HG02588 (cell line): Measurements from ENCODE around the gene GSTA1.
"Not testable (repeated sequence)": the region's sequence is repeated elsewhere in the genome, so short reads cannot be mapped to it uniquely, and the experiment has no call there.

Source experiments
- ATAC-seq: cut with Tn5 transposase; IDR thresholded peaks from one replicate; pipeline ENCODE4 v1.9.1; 2021; ENCODE audit warnings: mild to moderate bottlenecking, moderate library complexity; ENCODE audit not compliant: unreplicated experiment

The GSTA1 gene

DNA sequence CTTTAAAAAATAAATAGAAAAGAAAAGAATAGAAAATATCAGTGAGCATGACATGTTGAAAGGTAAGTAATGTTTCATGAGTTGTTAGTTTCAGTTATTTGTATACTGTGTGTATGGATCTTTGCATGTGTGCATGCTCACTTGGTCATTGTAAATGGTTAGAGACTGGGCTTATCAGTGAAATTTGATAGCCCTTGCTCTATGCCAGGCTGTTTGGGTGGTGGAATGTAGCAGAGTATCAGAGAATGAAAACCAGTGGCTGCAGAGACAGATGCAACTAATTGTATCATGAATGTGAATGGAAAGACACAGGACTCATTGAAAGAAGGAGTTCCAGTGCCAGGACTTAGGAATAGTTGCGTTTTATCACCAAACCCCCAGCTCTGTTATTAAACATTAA, 44.5 kb downstream of the GSTA1 start:
- no peak for ATAC-seq

DNA sequence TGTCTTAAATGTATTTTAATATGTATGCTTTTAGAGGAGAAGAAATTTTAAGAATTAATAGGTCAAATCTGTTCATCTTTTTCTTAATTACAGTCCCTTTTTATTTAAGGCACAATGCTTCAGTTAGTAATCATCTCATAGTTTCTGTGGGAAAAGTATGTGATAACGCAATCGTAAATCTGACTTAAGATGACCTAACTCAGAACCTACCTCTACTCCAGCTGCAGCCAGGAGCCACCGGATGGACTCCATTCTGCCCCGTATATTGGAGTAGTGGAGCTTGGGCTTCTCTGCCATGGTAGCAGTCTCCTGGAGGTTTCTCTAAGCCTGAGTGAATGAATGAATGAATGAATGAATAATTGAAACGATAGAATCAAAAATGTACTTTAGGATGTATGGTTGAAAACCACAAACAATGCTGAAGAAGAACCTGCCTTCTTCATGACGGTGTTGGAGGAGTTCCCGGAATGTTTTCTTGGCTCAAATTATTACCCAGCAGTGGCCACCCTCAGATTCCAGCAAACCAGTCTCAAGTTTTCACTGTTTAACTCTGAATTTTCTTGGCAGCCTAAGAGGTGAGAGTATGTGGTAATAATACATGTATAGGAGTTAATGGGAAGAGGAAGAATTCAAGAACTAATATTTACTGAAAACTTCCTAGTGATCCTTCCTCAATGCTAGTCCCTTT, 45.8 kb downstream of the GSTA1 start:
- not testable (repeated sequence) for ATAC-seq

DNA sequence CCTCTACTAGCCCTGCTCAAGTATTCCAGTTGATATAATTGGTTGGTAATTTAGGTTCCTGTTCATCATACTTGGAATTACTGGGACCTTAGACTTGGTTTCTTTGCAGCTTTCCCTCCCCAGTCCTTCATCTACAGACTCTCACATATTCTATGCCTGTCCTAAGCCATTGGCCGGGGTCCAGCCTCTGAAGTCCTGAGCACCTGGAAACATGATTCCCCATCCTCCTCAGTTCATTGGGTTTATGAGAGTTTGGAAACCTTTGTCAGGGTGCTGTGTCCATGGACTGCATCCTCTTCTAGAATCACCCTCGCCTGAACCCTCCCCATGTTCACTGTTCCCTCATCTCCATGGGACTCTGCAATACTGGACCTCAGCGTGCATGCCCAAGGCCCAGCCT, 49.2 kb downstream of the GSTA1 start:
- ATAC-seq, result no peak

DNA sequence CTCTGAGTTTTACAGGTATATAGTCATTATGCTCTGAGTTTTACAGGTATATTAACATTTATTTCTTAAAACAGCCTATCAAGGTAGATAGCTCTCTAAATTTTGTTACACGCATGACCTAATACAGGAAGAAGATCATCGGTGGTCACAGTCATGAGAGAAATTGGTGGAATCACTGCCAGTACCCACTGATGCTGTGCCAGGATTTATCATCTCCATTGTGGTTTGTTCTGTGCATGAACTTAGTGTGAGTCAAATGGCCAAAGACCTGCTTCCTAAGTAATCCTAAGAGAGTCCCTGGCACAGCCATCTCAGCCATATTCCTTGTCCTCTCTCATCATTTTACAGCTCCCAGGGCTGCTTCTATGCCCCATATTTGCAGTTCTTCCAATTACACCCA, 50.5 kb downstream of the GSTA1 start:
- not testable (repeated sequence) for ATAC-seq

DNA sequence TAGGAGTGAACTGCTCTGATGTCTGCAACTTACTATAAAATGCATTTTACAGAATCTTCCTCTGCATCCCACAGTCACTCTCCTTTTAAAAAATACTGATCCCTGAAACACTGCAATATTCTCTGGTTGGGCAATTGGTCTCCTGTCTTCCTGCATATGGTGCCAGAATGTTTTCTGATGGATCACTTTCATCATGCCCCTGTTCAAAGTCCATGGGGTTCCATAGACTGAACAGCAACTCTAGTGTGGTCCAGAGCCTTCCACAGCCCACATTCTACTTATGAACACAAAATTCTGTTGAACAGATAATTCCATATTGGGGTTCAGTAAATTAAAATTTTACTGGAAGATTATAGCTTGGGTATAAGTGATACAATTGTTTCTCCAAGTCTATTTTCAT, 51.3 kb downstream of the GSTA1 start:
- no peak for ATAC-seq

DNA sequence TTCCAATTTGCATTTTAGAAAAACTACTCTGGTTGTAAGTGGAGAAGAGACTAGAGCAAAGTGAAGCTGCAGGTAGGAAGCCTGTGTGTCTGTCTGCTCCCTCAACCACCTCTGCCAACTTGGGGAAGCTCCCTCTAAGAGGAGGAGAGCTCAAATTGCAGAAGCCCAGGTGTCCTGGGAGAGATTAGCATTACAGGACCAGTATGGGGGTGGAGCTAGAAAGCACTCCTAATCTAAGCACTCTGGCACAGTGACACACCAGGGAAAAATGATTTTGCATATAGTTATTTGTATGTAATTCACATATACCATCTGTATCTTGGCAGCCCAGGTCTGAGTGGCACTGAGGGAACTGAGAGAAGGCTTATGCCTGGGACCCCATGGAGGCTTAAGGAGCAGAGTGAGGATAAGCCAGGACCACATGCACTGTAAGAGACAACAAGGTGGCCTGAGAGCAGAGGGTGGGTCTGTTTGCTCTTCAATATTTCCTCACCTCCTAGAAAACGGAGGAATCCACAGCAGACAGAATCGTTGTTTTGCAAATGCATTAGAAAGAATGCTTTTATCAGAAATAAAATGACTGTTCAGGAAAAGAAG, 54.0 kb downstream of the GSTA1 start:
- ATAC-seq, result no peak

DNA sequence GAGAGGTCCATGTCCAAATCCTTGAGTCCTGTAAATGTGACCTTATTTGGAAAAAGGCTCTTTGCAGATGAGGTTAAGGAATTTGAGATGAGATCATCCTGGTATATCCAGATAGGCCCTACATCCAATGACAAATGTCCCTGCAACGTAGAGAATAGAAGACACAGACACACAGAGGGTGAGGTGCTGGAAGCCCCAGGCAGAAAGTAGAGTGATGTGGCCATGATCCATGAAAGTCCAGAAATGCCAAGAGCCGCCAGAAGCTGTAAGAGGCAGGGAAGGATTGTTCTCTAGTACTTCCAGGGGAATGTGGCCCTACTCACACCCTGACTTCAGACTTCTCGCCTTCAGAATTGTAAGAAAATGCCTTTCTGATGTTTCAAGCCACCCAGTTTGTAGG, 56.3 kb downstream of the GSTA1 start:
- ATAC-seq, result not testable (repeated sequence)

DNA sequence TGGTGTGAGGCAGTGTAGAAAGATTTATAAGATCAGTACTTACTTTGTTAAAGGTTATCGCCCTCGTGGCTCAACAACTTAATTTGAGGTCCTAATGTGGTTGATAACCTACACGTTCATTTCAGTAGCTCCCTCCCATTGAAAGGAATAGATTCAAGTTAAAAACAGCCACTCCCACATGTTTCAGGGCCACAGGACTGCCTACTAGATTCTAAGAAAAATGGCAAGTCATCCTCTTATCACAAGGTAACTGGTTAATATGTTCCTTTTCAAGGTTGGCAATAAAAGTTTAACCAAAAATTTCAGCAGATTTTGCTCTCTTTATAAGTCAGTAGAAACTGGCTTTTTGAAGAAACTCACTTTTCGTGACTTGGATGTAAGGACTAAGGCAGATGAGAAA, 57.4 kb downstream of the GSTA1 start:
- ATAC-seq, result no peak

DNA sequence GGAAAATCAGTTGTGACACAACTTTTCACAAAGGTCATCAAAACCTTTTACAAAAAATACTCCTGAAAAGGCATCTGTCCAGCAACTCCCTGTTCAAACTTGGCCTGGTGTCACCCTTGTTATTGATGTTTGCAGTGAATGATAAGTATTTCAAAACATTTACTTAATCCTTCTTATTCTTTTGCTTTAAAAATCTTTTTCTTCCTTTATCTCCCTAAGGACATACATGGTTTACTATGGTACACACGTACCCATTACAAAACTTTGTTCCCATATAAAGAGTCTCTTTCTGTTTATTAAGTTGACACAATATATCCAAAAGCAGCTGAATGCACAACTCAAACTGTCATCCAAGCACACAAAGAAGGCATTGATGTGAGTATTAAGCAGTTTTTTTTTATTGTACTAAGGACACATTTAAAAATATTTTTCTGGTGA, 57.8 kb downstream of the GSTA1 start:
- no peak for ATAC-seq

DNA sequence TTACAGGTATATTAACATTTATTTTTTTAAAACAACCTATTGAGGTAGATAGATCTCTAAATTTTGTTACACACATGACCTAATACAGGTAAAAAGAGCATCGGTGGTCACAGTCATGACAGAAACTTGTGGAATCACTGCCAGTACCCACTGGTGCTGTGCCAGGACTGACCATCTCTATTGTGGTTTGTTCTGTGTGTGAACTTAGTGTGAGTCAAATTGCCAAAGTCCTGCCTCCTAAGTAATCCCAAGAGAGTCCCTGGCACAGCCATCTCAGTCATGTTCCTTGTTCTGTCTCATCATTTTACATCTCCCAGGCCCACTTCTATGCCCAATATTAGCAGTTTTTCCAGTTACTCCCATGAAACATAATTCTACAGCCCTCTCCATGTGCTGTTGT, 61.7 kb downstream of the GSTA1 start:
- no peak for ATAC-seq
